ENCODE measurements around the gene ZNF727.
A peak's percentile ranks its signal among the peaks of the same experiment; 100 is the strongest.
"Not testable (repeated sequence)": the region's sequence is repeated elsewhere in the genome, so short reads cannot be mapped to it uniquely, and the experiment has no call there.

The ZNF727 gene

GRCh38 chr7:64045301-64046040 lies at the start of gene ZNF727:
TSS of gene ZNF727 (plus strand) at chr7:64045434. CDS start at chr7:64045622, 188 bp downstream.
- peak in 1 of 3 donors; percentile 5 for DNase-seq (ENCODE audit: low read depth in 3 of 3, low spot score in 1 of 3)

GRCh38 chr7:63998549-63998948 lies 46.7 kb upstream of the ZNF727 start, which contains the start of gene ZNF722:
TSS of gene ZNF722 (plus strand) at chr7:63998849. CDS start at chr7:63998962, 113 bp downstream.
- no peak for DNase-seq (ENCODE audit: low read depth in 3 of 3, low spot score in 1 of 3)

GRCh38 chr7:64015496-64015895 lies 29.7 kb upstream of the ZNF727 start:
- DNase-seq (ENCODE audit: low read depth in 3 of 3, low spot score in 1 of 3) = not testable (repeated sequence)

GRCh38 chr7:64035388-64035787 lies 9.8 kb upstream of the ZNF727 start:
- no peak for DNase-seq (ENCODE audit: low read depth in 3 of 3, low spot score in 1 of 3)

GRCh38 chr7:64037095-64037494 lies 8.1 kb upstream of the ZNF727 start:
- DNase-seq (ENCODE audit: low read depth in 3 of 3, low spot score in 1 of 3) = no peak

GRCh38 chr7:64046041-64046389 lies 781 bp downstream of the ZNF727 start:
- no peak for DNase-seq (ENCODE audit: low read depth in 3 of 3, low spot score in 1 of 3)

- not testable (repeated sequence) for DNase-seq (ENCODE audit: low read depth in 3 of 3, low spot score in 1 of 3)
Observed at GRCh38 chr7:64077837-64078698, 32.8 kb downstream of the ZNF727 start.

GRCh38 chr7:64078699-64078994 lies 33.4 kb downstream of the ZNF727 start:
- no peak for DNase-seq (ENCODE audit: low read depth in 3 of 3, low spot score in 1 of 3)

- DNase-seq (ENCODE audit: low read depth in 3 of 3, low spot score in 1 of 3) = no peak
Observed at GRCh38 chr7:64087501-64087900, 42.3 kb downstream of the ZNF727 start.

- not testable (repeated sequence) for DNase-seq (ENCODE audit: low read depth in 3 of 3, low spot score in 1 of 3)
Observed at GRCh38 chr7:64088863-64089262, 43.6 kb downstream of the ZNF727 start.
